ENCODE measurements around the gene XRCC5.

XRCC5 gene

DNA sequence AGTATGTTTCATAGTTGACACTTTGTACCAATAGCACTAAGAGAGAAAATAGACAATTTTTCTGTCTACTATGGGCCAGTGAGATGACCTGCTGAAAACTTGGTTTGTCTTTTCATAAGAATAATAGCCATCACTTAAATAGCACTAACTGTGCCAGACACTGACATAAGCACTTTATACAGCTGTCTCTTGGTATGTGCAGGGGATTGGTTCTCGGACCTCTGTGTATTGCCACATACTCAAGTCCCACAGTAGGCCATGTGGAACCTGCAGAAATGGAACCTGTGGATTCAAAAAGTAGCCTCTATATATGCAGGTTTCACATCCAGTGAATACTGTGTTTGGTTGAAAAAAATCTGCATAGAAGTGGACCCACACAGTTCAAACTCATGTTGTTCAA lies 126.7 kb downstream of the XRCC5 start:
- DNase-seq, result no peak

DNA sequence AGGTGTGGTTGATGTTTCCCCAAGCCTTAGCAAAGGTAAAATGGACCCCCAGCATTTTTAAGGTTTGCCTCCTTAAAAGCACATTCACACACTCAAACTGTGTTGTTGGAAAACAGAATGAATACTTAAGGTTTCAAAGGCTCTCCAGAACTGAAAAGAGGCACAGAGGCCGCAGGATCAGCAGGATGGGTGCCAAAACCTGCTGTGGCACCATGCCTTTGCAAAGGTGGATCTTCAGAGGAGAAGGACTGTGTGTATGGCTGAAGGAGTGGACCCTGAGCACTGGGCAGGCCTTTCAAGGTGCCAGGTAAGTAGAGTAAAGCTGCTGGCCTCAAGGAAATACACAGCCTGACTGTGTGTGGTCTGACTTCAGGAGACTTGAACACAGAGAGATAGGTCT lies 127.3 kb downstream of the XRCC5 start:
- no peak for DNase-seq

DNA sequence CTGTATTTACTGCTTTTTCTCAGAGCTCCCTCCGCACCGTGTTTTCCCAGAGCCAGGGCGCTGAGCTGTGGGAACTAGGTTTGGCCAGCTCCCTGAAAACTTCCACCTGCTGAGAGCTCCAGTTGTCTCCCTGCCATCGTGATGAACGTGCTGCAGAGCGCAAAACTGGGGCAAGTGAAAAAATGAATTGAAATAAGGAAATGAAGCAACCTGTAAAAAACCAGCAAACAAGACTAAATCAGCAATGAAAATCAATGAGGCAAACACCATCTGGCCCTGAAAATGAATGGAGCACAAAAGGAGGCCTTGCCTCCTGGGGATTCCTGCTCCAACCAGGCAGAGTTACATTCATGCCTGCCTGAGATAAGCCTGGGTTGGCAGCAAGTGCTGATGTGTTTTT lies 133.2 kb downstream of the XRCC5 start:
- DNase-seq, result no peak

DNA sequence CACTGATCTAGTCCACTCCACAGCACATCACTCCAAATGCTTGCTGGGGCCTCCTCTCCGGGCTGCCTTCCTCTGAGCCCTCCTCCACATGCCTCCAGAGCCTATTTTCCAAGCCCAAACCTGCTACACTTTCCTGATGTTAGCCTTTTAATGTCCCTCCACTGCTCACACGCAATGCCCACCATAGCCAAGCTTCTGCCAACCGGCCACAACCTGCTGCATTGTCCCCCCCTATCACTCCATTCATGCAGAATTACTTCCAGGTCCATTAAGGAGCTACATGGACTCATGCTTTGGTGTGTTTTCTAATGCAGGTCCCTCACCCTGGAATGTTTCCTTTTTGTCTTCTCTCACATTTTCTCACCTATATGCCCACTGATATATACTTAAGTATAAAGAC lies 133.9 kb downstream of the XRCC5 start:
- DNase-seq, result no peak

DNA sequence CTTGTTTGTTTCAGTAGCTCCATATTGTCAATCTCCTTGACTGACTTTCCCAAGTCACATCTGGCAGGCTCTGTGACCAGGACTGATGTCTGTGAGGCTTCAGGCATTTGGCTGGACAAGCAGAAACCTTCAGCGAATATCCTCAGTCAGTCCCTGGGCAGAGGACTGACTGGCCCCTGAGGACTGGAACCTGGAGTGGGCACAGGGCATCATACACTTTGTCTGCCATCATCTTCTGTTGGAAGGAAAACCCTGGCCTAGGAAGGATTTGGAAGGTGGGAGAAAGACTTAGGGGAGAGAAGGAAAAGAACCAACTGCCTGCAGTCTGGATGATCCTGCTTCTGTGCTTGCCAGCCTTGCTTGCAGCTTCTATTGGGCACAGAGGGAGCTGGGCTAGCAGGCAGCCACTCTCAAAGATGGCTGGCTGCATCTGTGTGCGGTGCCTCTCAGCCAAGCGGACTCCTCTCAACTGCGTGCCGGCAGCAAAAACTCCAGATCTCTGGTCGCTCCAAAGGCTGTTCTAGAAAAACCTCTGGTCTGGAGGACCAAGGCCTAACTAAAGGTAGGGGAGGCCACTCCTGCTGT lies 136.3 kb downstream of the XRCC5 start:
- DNase-seq, result no peak

DNA sequence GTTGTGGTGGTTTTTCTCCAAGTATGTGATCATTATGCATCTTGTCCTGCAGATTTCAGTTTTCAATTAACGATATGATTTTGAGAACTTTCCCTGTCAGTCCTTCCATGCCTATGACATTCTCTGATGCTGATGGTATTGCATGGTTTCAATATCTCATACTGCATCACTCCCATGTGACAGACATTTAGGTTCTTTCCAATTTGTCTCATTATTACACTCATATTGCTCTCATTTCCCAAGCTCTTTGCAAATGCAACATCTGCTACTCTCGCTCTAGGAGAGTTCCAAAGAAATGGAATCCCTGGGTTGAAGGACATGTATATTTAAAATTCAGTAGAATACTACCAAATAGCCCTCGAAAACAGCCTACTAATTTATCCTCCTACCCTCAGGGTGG lies 137.6 kb downstream of the XRCC5 start:
- peak; percentile 0 for DNase-seq

Data from inflammatory macrophage treated with lipopolysaccharide for 4 hours (primary cell).